Measurements from ENCODE around the gene SCAMP4. TPM values are rescaled to one million over a fixed set of nuclear protein-coding genes. Genes with fewer than 3 reads are reported as not detected.

Gene SCAMP4
- total RNA-seq, 1 donor from 2014 or later, result 48.4 TPM

Other genes with a start within 250 kb of the SCAMP4 start
- not detected for gene ONECUT3, start 151.9 kb upstream of the SCAMP4 start, total RNA-seq
- 0.80 TPM for gene ATP8B3, start 93.1 kb upstream of the SCAMP4 start, total RNA-seq
- gene REXO1, start 56.9 kb upstream of the SCAMP4 start, total RNA-seq, result 34.0 TPM
- gene KLF16, start 41.8 kb upstream of the SCAMP4 start, total RNA-seq, result 19.0 TPM
- 67.2 TPM for gene ABHD17A, start 19.9 kb upstream of the SCAMP4 start, total RNA-seq
- gene ADAT3, start within 50 bp of the SCAMP4 start, total RNA-seq, result 6.1 TPM
- gene CSNK1G2, start 35.8 kb downstream of the SCAMP4 start, total RNA-seq, result 53.4 TPM
- gene BTBD2, start 110.3 kb downstream of the SCAMP4 start, total RNA-seq, result 61.4 TPM
- gene MKNK2, start 145.8 kb downstream of the SCAMP4 start, total RNA-seq, result 240 TPM
- gene MOB3A, start 190.9 kb downstream of the SCAMP4 start, total RNA-seq, result 79.4 TPM
- 2.4 TPM for gene IZUMO4, start 191.5 kb downstream of the SCAMP4 start, total RNA-seq
- 127 TPM for gene AP3D1, start 246.2 kb downstream of the SCAMP4 start, total RNA-seq

Data from mesenteric fat pad (tissue), 1 donor.